Omental fat pad (tissue), 4 donors: ENCODE measurements around the gene IGF2R. TPM values are rescaled to one million over a fixed set of nuclear protein-coding genes. Genes with fewer than 3 reads are reported as not detected.
A peak's percentile ranks its signal among the peaks of the same experiment; 100 is the strongest.

Experiments used
- ATAC-seq: fragments of 150-250 bp; one replicate; pipeline ENCODE4 v1.9.1; 2016; ENCODE audit warnings: mild to moderate bottlenecking, moderate library complexity; ENCODE audit not compliant: low FRiP score
- DNase-seq: peaks from one replicate; pipeline ENCODE4 v3.0.0-alpha.2; 2019; ENCODE audit warnings: low spot score
- total RNA-seq, 4 donors: library from RNA; depleted of rRNA; stranded (reverse); fragments of >200 nt; gene quantifications; one replicate each; pipeline ENCODE4 v1.1.0, GENCODE V29; 2016
- TF ChIP-seq, protein P1 (sequence below), 3 donors: fragments of 450-650 bp; IDR thresholded peaks; one replicate each; pipeline ENCODE4 v1.5.1; 2016 to 2017; ENCODE audit warnings: antibody characterized with exemption in 3 of 3, mild to moderate bottlenecking in 3 of 3, moderate library complexity in 2 of 3

Gene IGF2R
- total RNA-seq, 4 donors from 2014 or later, result 69.9 to 131 (median 110) TPM

DNA sequence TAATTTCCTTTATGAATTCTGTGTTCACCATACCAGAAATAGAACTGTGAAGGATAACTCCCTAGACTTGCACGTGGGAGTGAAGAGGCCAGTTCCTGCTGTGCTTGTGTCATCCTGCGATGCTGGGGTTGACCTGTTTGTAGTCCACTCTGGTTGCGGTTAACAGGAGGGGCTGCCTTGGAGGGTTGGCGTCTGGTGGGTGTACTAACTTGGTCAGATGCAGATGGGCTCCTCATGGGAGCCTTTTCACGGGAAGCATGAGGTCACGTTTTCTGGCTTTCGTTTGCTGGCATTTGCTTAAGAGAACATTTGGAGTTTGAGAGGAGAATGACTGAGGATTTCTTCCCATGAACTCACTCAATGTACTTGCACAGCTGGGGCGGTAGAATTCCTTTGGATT lies 41.2 kb downstream of the IGF2R start:
- no peak for DNase-seq
- TF ChIP-seq, protein P1, sequence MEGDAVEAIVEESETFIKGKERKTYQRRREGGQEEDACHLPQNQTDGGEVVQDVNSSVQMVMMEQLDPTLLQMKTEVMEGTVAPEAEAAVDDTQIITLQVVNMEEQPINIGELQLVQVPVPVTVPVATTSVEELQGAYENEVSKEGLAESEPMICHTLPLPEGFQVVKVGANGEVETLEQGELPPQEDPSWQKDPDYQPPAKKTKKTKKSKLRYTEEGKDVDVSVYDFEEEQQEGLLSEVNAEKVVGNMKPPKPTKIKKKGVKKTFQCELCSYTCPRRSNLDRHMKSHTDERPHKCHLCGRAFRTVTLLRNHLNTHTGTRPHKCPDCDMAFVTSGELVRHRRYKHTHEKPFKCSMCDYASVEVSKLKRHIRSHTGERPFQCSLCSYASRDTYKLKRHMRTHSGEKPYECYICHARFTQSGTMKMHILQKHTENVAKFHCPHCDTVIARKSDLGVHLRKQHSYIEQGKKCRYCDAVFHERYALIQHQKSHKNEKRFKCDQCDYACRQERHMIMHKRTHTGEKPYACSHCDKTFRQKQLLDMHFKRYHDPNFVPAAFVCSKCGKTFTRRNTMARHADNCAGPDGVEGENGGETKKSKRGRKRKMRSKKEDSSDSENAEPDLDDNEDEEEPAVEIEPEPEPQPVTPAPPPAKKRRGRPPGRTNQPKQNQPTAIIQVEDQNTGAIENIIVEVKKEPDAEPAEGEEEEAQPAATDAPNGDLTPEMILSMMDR (IDR thresholded peaks at IDR 0.05), result no peak
- ATAC-seq, result peak; percentile 53

DNA sequence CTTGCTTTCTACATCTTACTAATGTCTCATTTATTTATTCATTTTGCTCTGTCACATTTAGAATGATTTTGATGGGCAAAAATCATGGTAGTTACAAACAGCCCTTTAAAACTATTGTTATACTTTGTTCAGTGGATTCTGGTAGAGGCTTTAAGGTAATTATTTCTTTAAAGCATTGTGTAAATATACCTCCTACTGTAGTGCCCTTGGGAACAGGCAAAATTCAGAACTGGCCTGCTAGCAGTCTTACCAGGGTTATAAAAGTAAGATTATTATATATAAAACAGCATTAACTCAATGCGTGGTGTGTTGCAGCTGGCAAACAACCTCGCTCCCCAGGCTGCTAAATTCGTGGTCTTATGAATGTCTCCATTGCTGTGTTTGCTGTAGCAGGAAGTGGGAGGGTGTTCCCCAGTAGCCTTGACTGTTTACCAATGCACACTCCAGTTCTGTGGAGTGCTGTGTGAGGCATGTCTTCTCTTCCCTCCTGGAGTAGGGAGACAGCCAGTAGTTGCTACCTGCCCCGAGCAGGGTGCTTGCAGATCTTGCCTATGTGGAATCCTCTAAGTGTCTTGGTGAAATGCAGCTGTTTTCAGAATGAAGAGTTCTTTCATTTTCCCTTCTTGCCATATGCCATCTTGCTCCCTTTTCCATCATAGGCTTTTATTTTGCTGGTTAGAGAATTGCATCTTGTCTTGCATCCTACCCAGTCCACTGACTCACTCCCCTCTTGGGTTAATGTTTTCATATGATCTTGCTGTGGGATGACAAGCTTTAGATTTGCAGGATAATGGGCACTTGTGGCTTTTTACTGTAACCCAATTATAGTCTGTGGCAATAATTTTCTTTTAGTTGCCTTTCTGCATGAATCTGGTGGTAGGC lies 45.3 kb downstream of the IGF2R start:
- DNase-seq (no peak), ATAC-seq (no peak)
- TF ChIP-seq, protein P1 (IDR thresholded peaks at IDR 0.05), result no peak

DNA sequence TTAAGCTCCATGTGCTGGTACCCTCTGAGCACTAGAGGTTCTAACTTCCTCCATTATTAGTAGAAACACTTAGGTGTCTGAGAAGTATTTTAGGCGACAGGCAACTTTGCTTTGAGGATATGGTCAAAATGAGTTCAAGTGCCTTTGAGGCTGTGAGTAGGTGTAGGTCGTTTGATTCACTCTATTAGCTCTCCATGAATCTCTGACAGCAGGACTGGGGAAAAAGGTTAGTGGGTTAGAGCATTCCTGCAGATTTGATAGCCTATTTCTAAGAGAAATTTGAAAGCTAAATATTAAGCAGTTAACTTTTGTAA lies 45.9 kb downstream of the IGF2R start:
- DNase-seq (no peak), ATAC-seq (no peak)
- TF ChIP-seq, protein P1 (IDR thresholded peaks at IDR 0.05), result no peak

DNA sequence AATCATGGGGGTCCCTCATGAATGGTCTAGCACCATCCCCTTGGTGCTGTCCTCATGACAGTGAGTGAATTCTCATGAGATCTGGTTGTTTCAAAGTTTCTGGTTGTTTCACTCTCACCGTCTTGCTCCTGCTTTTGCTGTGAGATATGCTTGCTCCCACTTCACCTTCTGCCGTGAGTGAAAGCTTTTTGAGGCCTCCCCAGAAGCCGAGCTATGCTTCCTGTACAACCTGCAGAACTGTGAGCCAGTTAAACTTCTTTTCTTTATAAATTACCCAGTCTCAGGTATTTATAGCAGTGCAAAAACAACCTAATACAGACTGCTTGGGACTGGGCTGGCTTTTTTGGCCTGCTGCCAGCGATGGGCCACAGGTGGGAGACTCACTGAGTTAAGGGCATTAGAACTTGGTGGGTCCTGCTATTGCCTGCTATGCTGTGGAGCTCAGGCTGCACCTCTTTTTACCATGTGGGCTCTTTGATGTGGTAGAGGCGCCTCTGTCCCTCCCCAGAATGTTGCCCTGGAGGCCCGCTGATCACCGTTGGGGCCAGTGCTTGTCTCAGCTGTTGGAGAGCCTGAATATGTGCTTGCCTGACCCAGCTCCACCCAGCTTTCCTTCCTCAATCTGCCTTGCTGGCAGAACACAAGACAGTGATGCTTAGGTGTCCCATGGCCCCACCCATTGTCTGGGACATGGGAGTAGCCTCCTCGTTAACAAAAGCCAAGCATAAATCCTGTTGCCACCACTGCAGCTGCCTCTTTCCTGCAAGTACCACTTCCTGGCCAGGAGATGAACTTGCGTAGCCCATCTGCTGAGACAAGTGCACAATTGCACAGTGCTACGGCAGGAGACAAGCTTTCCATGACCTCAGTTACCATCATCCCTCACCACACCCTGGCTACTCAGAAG lies 47.1 kb downstream of the IGF2R start:
- DNase-seq (no peak), ATAC-seq (no peak)
- TF ChIP-seq, protein P1 (IDR thresholded peaks at IDR 0.05), result no peak

DNA sequence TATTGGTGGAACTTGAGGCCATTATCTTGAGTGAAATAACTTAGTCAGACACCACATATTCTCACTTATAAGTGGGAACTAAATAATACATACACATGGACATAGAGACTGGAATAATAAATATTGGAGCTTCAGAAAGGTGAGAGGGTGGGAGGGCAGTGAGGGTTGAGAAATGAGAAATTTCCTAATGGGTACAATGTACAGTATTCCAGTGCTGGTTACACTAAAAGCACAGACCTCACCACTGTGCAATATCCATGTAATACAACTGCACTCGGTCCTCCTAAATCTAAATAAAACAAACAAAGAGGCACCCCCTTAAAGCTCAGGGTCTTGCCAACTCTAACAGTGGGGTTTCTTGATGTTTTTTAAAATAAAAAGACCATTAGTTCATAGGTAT lies 53.2 kb downstream of the IGF2R start:
- TF ChIP-seq, protein P1 (IDR thresholded peaks at IDR 0.05), result no peak
- ATAC-seq (no peak), DNase-seq (no peak)

DNA sequence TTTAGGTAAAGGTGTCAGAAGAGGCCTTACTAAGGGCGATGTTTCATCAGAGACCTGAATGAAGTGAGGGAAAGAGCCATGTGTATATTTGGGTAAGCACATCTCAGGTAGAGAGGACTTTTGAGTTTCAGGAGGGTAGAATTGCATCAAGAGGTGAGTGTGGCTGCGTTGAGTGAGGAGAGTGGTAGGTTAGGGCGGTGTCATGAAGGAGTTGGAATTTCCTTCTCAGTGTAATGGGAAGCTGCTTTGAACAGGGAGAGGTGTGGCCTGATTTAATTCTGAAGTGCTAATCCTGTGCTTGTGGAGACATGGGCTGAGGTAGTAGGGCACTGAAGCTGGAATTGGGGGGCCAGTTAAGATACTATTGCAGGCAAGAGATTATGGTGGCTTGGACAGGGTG lies 53.9 kb downstream of the IGF2R start:
- DNase-seq (no peak), ATAC-seq (no peak)
- TF ChIP-seq, protein P1 (IDR thresholded peaks at IDR 0.05), result no peak
